HepG2 (cell line): ENCODE results near the gene LEF1.

ENCODE experiments used
- CTCF ChIP-seq: sonication (generic); formaldehyde crosslinking; IDR thresholded peaks from 2 replicates; pipeline ENCODE4 v1.5.0; 2020; ENCODE audit warnings: mild to moderate bottlenecking, missing genetic modification reagents, moderate library complexity
- MYC ChIP-seq: sonication (generic); formaldehyde crosslinking; IDR thresholded peaks from 2 replicates; pipeline ENCODE4 v1.9.0; 2021; ENCODE audit warnings: missing genetic modification reagents, borderline replicate concordance
- NPAS2 ChIP-seq: sonication (generic); formaldehyde crosslinking; IDR thresholded peaks from 2 replicates; pipeline ENCODE4 v1.8.0; 2022; ENCODE audit warnings: mild to moderate bottlenecking, missing genetic modification reagents, borderline replicate concordance
- SOX13 ChIP-seq, 3 experiments: fragments of 450-650 bp in 1 of 3; sonication (generic) in 1 of 3; formaldehyde crosslinking in 1 of 3; IDR thresholded peaks in 2 of 3; conservative IDR thresholded peaks in 1 of 3; 2 replicates each; pipeline versions ENCODE4 v1.5.0 to v1.6.1; 2016 to 2020; ENCODE audit warnings: antibody characterized with exemption in 1 of 3, mild to moderate bottlenecking in 1 of 3, missing compliant biosample characterization in 1 of 3, missing genetic modification reagents in 1 of 3, moderate library complexity in 1 of 3

GRCh38 chr4:108157655-108158054 is 11.1 kb downstream of the LEF1 start:
- no peak for TF ChIP-seq NPAS2 (CRISPR knock-in tag)
- no peak for TF ChIP-seq SOX13 (IDR thresholded peaks at IDR 0.05)
- TF ChIP-seq SOX13 (CRISPR knock-in tag; conservative IDR thresholded peaks at IDR 0.05 in 1 of 2, IDR thresholded peaks at IDR 0.05 in 1 of 2), result no peak
- no peak for TF ChIP-seq MYC (CRISPR knock-in tag)
- TF ChIP-seq CTCF (CRISPR knock-in tag), result no peak
